GM19025 (cell line): ENCODE data around the gene PTPN18.

Source experiments
- ATAC-seq: cut with Tn5 transposase; IDR thresholded peaks from one replicate; pipeline ENCODE4 v1.9.1; 2021; ENCODE audit warnings: mild to moderate bottlenecking, low read depth, moderate library complexity; ENCODE audit not compliant: unreplicated experiment

Gene PTPN18

GRCh38 chr2:130358420-130359350, 2.8 kb downstream of the PTPN18 start:
- no peak for ATAC-seq

- no peak for ATAC-seq
These were observed 3.6 kb downstream of the PTPN18 start for GRCh38 chr2:130359466-130359865.

- ATAC-seq = no peak
These were observed 7.6 kb downstream of the PTPN18 start for GRCh38 chr2:130363479-130363878.

- no peak for ATAC-seq
These were observed 9.2 kb downstream of the PTPN18 start for GRCh38 chr2:130365075-130365474.

GRCh38 chr2:130365963-130366362, 10.1 kb downstream of the PTPN18 start:
- ATAC-seq = no peak

- no peak for ATAC-seq
These were observed 10.9 kb downstream of the PTPN18 start for GRCh38 chr2:130366720-130367119.

- no peak for ATAC-seq
These were observed 12.9 kb downstream of the PTPN18 start for GRCh38 chr2:130368786-130369185.

GRCh38 chr2:130369311-130369964, 13.6 kb downstream of the PTPN18 start:
- ATAC-seq = no peak

- ATAC-seq = no peak
These were observed 14.1 kb downstream of the PTPN18 start for GRCh38 chr2:130369965-130370341.

- no peak for ATAC-seq
These were observed 14.6 kb downstream of the PTPN18 start for GRCh38 chr2:130370490-130370889.

- ATAC-seq = peak; percentile 20
These were observed 15.8 kb downstream of the PTPN18 start for GRCh38 chr2:130371723-130372054.

- ATAC-seq = peak; percentile 71
These were observed 16.4 kb downstream of the PTPN18 start for GRCh38 chr2:130372055-130372832.

GRCh38 chr2:130372833-130373807, 17.3 kb downstream of the PTPN18 start:
- no peak for ATAC-seq

- no peak for ATAC-seq
These were observed 18.0 kb downstream of the PTPN18 start for GRCh38 chr2:130373808-130374365.

GRCh38 chr2:130374587-130375290, 18.9 kb downstream of the PTPN18 start:
- ATAC-seq = no peak

GRCh38 chr2:130375291-130376266, 19.7 kb downstream of the PTPN18 start:
- no peak for ATAC-seq

GRCh38 chr2:130376433-130377293, 20.8 kb downstream of the PTPN18 start:
- peak; percentile 43 for ATAC-seq
